A673 (cell line): ENCODE measurements around the gene ZNF490. TPM values are rescaled to one million over a fixed set of nuclear protein-coding genes. Genes with fewer than 3 reads are reported as not detected.
A peak's percentile ranks its signal among the peaks of the same experiment; 100 is the strongest.
"Not testable (repeated sequence)": the region's sequence is repeated elsewhere in the genome, so short reads cannot be mapped to it uniquely, and the experiment has no call there.

Experiments used
- BruUV-seq: library from RNA; stranded (reverse); fragments of 400-500 nt; replicated peaks from 2 replicates; lab custom pipeline; 2021; lab: Mats Ljungman, UMichigan
- CTCF ChIA-PET: fragments of 300-600 bp; sonication (Branson Sonifier 250); formaldehyde crosslinking; loops from one replicate; lab custom pipeline; 2022; ENCODE audit warnings: antibody characterized with exemption; lab: Charles Lee
- POLR2A ChIA-PET: fragments of 300-600 bp; sonication (Branson Sonifier 250); formaldehyde crosslinking; loops from one replicate; lab custom pipeline; 2022; ENCODE audit warnings: antibody characterized with exemption; ENCODE audit not compliant: low non-redundant PET; lab: Charles Lee
- DNase-seq: peaks from one replicate; pipeline ENCODE4 v3.0.0-alpha.2; 2015; ENCODE audit warnings: low spot score
- H3K27ac ChIP-seq: fragments of 200-600 bp; sonication (generic); 2 replicates; pipeline ENCODE4 v1.5.1; 2016; ENCODE audit warnings: mixed run types, low read depth, mild to moderate bottlenecking, mixed read lengths, antibody characterized with exemption, low read length; ENCODE audit not compliant: poor library complexity, severe bottlenecking
- H3K27me3 ChIP-seq: fragments of 200-600 bp; sonication (generic); replicated peaks from 2 replicates; pipeline ENCODE4 v1.6.1; 2017; ENCODE audit warnings: mixed run types, low read depth, mild to moderate bottlenecking, mixed read lengths, antibody characterized with exemption, low read length; ENCODE audit not compliant: insufficient read depth, poor library complexity
- H3K36me3 ChIP-seq: fragments of 200-600 bp; sonication (generic); 2 replicates; pipeline ENCODE4 v1.6.1; 2016; ENCODE audit warnings: mixed run types, mild to moderate bottlenecking, mixed read lengths, antibody characterized with exemption, low read length; ENCODE audit not compliant: insufficient read depth, poor library complexity, severe bottlenecking
- H3K4me1 ChIP-seq: fragments of 200-600 bp; sonication (generic); 2 replicates; pipeline ENCODE4 v1.6.1; 2017; ENCODE audit warnings: mixed run types, mild to moderate bottlenecking, mixed read lengths, antibody characterized with exemption, low read length; ENCODE audit not compliant: insufficient read depth, poor library complexity, severe bottlenecking
- H3K4me3 ChIP-seq: fragments of 200-600 bp; sonication (generic); 2 replicates; pipeline ENCODE4 v1.5.1; 2016; ENCODE audit warnings: low read depth, mixed run types, mild to moderate bottlenecking, mixed read lengths, low read length; ENCODE audit not compliant: poor library complexity, severe bottlenecking
- H3K9me3 ChIP-seq: fragments of 200-600 bp; sonication (generic); 2 replicates; pipeline ENCODE4 v1.6.1; 2016; ENCODE audit warnings: mixed run types, low read depth, mild to moderate bottlenecking, mixed read lengths, antibody characterized with exemption, low read length; ENCODE audit not compliant: poor library complexity, severe bottlenecking
- EZH2 ChIP-seq: fragments of 200-600 bp; sonication (generic); IDR thresholded peaks from 2 replicates; pipeline ENCODE4 v1.6.1; 2017; ENCODE audit warnings: borderline replicate concordance, low read depth, mild to moderate bottlenecking, mixed read lengths, antibody characterized with exemption, low read length; ENCODE audit not compliant: poor library complexity, severe bottlenecking
- intact Hi-C: fragments of 100-400 bp; cut with micrococcal nuclease; formaldehyde crosslinking; loops from one replicate; pipeline ENCODE4 v1.10.0; 2022; ENCODE audit not compliant: unreplicated experiment
- total RNA-seq: library from RNA; stranded (reverse); gene quantifications from 2 replicates; pipeline ENCODE4 v1.2.3, GENCODE V29; 2021
- TF ChIP-seq, protein P1 (sequence below): fragments of 300-800, 200-600 bp; sonication (generic); conservative IDR thresholded peaks from 2 replicates; pipeline ENCODE4 v1.5.1; 2017; ENCODE audit warnings: low read depth, mild to moderate bottlenecking, antibody characterized with exemption, low read length, moderate library complexity, mixed read lengths

Gene ZNF490
- total RNA-seq, 1 experiment from 2014 or later, result 7.7 TPM

DNA sequence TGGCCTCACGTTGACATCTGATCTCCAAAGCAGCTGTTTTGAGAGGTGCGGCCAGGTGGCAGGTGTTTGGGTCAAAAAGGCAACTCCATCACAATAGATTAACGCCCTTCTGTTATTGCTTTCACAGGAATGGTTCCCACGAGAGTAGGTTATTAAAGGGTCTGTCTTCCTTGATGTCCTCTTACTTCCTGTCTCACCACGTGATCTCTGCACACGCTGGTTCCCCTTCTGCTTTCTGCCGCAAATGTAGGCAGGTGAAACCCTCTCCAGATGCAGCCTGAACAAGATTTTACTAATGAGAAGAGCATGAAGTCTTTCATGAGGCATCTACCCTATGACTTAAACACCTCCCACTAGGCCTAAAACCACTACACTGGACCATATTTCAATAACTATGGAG, 36.6 kb downstream of the ZNF490 start:
- no peak overlapping the region for H3K4me3 ChIP-seq
- no peaks in the 10 kb centered on the region for H3K27me3 ChIP-seq
- CTCF ChIA-PET, result no interaction called here
- BruUV-seq, result no TSS peak
- no peaks in the 10 kb centered on the region for H3K9me3 ChIP-seq
- H3K4me1 ChIP-seq, result no peaks in the 10 kb centered on the region
- intact Hi-C loops, result no loop called here
- POLR2A ChIA-PET, result no interaction called here
- H3K27ac ChIP-seq, result no peak overlapping the region
- H3K36me3 ChIP-seq, result no peaks in the 10 kb centered on the region
- no peak for DNase-seq
- TF ChIP-seq, protein P1, sequence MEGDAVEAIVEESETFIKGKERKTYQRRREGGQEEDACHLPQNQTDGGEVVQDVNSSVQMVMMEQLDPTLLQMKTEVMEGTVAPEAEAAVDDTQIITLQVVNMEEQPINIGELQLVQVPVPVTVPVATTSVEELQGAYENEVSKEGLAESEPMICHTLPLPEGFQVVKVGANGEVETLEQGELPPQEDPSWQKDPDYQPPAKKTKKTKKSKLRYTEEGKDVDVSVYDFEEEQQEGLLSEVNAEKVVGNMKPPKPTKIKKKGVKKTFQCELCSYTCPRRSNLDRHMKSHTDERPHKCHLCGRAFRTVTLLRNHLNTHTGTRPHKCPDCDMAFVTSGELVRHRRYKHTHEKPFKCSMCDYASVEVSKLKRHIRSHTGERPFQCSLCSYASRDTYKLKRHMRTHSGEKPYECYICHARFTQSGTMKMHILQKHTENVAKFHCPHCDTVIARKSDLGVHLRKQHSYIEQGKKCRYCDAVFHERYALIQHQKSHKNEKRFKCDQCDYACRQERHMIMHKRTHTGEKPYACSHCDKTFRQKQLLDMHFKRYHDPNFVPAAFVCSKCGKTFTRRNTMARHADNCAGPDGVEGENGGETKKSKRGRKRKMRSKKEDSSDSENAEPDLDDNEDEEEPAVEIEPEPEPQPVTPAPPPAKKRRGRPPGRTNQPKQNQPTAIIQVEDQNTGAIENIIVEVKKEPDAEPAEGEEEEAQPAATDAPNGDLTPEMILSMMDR, result no peak
- no peak for TF ChIP-seq EZH2

DNA sequence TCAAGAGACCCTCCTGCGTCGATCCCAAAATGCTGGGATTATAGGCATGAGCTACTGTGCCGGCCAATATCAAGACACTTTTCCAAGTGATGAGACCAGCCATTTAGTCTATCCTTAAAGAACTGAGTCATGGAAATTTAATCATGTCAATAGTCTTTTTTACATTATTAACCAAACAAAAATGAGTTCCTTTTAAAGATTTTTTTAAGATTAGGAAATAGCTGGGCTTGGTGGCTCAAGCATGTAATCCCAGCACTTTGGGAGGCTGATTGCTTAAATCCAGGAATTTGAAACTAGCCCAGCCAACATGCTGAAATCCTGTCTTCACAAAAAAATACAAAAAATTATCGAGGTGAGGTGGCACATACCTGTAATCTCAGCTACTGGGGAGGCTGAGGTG, 42.7 kb downstream of the ZNF490 start:
- no peaks in the 10 kb centered on the region for H3K36me3 ChIP-seq
- BruUV-seq, result no TSS peak
- ChIA-PET CTCF (no interaction called here), POLR2A (no interaction called here)
- no peak for TF ChIP-seq EZH2
- TF ChIP-seq, protein P1, result no peak
- no peaks in the 10 kb centered on the region for H3K27me3 ChIP-seq
- no peak overlapping the region for H3K27ac ChIP-seq
- no peak for DNase-seq
- intact Hi-C loops, result no loop called here
- no peaks in the 10 kb centered on the region for H3K4me1 ChIP-seq
- H3K4me3 ChIP-seq, result no peak overlapping the region
- no peaks in the 10 kb centered on the region for H3K9me3 ChIP-seq

DNA sequence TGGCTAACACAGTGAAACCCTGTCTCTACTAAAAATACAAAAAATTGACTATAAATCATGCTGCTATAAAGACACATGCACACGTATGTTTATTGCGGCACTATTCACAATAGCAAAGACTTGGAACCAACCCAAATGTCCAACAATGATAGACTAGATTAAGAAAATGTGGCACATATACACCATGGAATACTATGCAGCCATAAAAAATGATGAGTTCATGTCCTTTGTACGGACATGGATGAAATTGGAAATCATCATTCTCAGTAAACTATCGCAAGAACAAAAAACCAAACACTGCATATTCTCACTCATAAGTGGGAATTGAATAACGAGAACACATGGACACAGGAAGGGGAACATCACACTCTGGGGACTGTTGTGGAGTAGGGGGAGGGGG, 44.2 kb downstream of the ZNF490 start:
- DNase-seq, H3K27ac ChIP-seq, intact Hi-C loops, CTCF ChIA-PET, H3K4me3 ChIP-seq, H3K27me3 ChIP-seq, POLR2A ChIA-PET, H3K9me3 ChIP-seq, H3K4me1 ChIP-seq, BruUV-seq, H3K36me3 ChIP-seq: not testable (repeated sequence)

DNA sequence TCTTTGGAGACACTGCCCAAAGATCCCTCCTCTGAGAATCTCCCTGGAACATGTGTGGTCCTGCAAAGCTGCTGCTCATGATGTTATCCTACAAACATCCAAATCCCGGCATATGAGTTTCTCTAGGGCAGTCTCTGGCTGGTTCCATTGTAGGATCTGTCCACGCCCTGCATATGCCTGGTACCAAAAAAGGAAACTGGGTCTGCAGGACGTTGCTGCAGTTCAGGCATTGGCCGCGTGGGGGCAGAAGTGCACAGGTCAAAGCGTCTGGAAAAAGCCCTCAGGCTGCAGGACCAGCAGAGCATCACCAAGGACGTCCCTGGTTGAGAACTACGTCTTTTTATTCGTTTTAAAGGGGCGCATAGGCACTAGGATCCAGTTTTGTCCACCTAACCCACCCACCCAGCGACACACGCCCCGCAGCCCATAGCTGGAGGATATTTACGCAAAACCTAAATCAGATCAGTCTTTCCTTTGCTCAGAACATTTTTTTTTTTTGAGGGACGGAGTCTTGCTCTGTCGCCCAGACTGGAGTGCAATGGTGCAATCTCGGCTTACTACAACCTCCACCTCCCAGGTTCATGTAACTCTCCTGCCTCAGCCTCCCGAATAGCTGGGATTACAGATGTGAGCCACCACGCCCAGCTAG, 46.5 kb downstream of the ZNF490 start:
- DNase-seq, result peak; percentile 89
- no TSS peak for BruUV-seq
- ChIA-PET CTCF (interaction anchor here (0.6 to 0.8 kb wide), 3 partner anchors 40 to 374 kb away, joined by 3 to 4 read pairs (median 3); no protein-coding TSS in a partner anchor), POLR2A (interaction anchor here (0.7 kb wide), 1 partner anchor 14 kb away, joined by 8 read pairs; no protein-coding TSS in a partner anchor)
- Histone ChIP-seq H3K9me3 (no peaks in the 10 kb centered on the region), H3K4me3 (no peak overlapping the region), H3K36me3 (no peaks in the 10 kb centered on the region), H3K4me1 (no peaks in the 10 kb centered on the region), H3K27me3 (no peaks in the 10 kb centered on the region), H3K27ac (no peak overlapping the region)
- intact Hi-C loops, result loop anchor here (1.0 kb wide), 2 partner anchors 108 to 112 kb away; no protein-coding TSS in a partner anchor
- TF ChIP-seq EZH2, result no peak
- TF ChIP-seq, protein P1, result peak; percentile 99
